Brain microvascular endothelial cell (primary cell): Measurements from ENCODE around the gene PSD4.
A peak's percentile ranks its signal among the peaks of the same experiment; 100 is the strongest.

ENCODE experiments used
- DNase-seq: peaks from one replicate; pipeline ENCODE4 v3.0.0-alpha.2; 2020
- H3K27ac ChIP-seq: fragments of 250-450 bp; sonication (Bioruptor Pico); 2 replicates; pipeline ENCODE4 v1.5.1; 2020; ENCODE audit warnings: mild to moderate bottlenecking, moderate library complexity
- H3K27me3 ChIP-seq: fragments of 250-450 bp; sonication (Bioruptor Pico); replicated peaks from 2 replicates; pipeline ENCODE4 v1.5.1; 2020; ENCODE audit warnings: mild to moderate bottlenecking
- H3K36me3 ChIP-seq: fragments of 250-450 bp; sonication (Bioruptor Pico); replicated peaks from 2 replicates; pipeline ENCODE4 v1.5.1; 2020; ENCODE audit warnings: mild to moderate bottlenecking
- H3K4me3 ChIP-seq: 2 replicates; pipeline ENCODE4 v1.5.1; 2011; ENCODE audit warnings: low read depth, mild to moderate bottlenecking, control low read depth, low read length, moderate library complexity
- in situ Hi-C: cut with HindIII; loops from 2 replicates; pipeline ENCODE4 v1.10.0; 2017; ENCODE audit warnings: low sequenced_read_pairs, low pct_ligation_motif_present
- TF ChIP-seq, protein P1 (sequence below): IDR thresholded peaks from 2 replicates; pipeline ENCODE4 v1.5.1; 2011; ENCODE audit warnings: low read depth, mild to moderate bottlenecking, moderate library complexity, low read length, control low read depth, inconsistent platforms; ENCODE audit errors: missing control alignments

Gene PSD4

DNA sequence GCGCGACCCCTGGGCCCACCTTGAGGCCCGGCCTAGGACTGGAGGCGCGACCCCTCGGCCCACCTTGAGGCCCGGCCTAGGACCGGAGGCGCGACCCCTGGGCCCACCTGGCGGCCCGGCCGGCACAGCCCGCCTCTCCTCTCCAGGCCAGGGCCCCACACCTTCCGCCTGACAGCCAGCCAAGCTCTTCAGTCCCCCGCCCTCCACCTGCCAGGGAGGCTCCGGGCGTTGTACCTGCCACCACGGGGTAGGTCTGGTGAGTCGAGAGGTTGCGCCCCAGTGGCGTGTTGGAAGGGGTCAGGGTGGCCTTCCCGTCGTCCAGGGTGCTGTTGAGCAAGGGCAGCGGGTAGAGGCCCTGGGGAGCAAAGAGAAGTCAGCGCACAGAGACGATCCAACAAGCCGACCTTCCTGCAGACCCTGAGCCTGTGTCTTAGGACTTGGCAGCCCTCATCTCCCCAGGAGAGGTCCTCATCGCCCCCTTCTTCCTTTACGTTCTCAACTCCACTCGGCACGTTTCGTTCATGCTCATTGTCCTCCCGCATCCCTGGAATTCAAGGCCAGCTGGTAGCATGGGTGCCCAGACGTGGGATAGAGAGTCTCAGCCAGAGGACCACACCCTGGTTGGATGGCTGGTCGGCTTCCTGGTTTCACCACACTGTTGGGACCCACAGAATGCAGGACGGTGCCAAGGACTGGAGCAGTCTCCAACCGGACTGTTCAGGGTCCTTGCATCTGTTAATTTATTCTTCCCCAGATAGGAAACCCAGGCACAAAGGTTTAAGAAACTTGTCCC, 62.8 kb downstream of the PSD4 start:
- H3K27ac ChIP-seq: no peak overlapping the region
- peak overlapping the region; percentile 36 for H3K4me3 ChIP-seq
- in situ Hi-C loops: no loop called here
- no peaks in the 10 kb centered on the region for H3K36me3 ChIP-seq
- TF ChIP-seq, protein P1, sequence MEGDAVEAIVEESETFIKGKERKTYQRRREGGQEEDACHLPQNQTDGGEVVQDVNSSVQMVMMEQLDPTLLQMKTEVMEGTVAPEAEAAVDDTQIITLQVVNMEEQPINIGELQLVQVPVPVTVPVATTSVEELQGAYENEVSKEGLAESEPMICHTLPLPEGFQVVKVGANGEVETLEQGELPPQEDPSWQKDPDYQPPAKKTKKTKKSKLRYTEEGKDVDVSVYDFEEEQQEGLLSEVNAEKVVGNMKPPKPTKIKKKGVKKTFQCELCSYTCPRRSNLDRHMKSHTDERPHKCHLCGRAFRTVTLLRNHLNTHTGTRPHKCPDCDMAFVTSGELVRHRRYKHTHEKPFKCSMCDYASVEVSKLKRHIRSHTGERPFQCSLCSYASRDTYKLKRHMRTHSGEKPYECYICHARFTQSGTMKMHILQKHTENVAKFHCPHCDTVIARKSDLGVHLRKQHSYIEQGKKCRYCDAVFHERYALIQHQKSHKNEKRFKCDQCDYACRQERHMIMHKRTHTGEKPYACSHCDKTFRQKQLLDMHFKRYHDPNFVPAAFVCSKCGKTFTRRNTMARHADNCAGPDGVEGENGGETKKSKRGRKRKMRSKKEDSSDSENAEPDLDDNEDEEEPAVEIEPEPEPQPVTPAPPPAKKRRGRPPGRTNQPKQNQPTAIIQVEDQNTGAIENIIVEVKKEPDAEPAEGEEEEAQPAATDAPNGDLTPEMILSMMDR: no peak
- no peak for DNase-seq
- no peaks in the 10 kb centered on the region for H3K27me3 ChIP-seq

DNA sequence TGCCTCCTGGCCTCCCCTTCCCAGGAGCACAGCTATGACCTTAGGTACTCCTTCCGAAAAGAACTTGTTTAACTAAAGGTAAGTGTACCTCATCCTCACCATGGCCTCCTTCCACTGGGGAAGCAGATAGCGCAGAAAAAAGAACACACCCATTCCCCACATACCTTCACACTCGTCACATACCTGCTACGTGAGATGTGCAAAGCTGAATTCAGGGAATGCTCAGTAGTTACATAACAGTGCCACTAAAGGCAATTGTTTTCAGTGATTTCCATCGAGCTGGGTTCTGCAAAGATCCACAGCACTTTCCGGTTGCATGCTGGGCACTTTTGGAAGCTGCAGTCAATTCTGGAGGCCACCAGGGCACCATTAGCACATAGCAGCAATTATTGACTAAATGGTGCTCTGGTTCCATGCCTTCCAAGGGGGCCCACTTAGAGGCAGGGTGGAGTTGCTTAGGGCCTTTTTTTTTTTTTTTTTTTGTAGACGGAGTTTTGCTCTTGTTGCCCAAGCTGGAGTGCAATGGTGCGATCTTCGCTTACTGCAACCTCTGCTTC, 63.9 kb downstream of the PSD4 start:
- H3K4me3 ChIP-seq: no peak overlapping the region
- TF ChIP-seq, protein P1: no peak
- H3K27me3 ChIP-seq: no peaks in the 10 kb centered on the region
- in situ Hi-C loops: no loop called here
- no peaks in the 10 kb centered on the region for H3K36me3 ChIP-seq
- H3K27ac ChIP-seq: no peak overlapping the region
- no peak for DNase-seq

DNA sequence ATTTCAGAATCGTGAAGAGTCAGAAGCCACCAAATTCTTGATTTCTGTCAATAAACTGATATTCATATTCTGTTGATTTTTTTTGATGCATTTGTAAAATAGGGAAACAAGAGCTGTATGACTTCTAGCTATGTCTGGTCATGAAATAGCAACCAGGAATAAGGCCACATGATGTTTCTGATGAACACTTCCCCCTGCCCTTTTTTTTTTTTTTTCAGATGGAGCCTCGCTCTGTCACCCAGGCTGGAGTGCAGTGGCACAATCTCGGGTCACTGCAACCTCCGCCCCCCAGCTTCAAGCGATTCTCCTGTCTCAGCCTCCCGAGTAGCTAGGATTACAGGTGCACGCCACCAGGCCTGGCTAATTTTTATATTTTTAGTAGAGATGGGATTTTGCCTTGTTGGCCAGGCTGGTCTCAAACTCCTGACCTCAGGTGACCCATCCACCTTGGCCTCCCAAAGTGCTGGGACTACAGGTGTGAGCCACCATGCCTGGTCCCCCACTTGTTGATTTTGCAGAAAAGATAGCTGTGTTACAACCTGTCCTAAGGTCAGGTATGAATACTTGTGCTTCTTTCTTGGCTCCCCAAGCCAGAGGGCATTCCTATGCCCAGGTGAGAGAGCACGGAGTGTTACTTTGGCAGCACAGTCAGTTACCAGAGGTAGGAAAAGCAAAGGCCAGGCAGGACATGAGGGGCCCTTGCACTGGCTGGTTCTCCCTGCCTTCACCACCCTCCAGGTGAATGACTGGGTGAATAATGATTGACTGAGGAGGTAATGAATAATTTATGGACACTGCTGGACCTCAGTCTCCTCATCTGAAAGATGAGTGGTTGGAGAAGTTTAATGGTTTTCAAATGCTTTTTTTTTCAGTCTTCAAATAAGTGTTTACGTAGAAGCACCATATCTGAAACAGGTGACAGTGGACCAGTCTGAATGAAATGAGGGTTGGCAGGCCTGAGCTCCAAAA, 65.4 kb downstream of the PSD4 start:
- Histone ChIP-seq H3K36me3 (no peaks in the 10 kb centered on the region), H3K27ac (peak overlapping the region; percentile 81), H3K27me3 (no peaks in the 10 kb centered on the region), H3K4me3 (no peak overlapping the region)
- in situ Hi-C loops: no loop called here
- no peak for DNase-seq
- TF ChIP-seq, protein P1: no peak

DNA sequence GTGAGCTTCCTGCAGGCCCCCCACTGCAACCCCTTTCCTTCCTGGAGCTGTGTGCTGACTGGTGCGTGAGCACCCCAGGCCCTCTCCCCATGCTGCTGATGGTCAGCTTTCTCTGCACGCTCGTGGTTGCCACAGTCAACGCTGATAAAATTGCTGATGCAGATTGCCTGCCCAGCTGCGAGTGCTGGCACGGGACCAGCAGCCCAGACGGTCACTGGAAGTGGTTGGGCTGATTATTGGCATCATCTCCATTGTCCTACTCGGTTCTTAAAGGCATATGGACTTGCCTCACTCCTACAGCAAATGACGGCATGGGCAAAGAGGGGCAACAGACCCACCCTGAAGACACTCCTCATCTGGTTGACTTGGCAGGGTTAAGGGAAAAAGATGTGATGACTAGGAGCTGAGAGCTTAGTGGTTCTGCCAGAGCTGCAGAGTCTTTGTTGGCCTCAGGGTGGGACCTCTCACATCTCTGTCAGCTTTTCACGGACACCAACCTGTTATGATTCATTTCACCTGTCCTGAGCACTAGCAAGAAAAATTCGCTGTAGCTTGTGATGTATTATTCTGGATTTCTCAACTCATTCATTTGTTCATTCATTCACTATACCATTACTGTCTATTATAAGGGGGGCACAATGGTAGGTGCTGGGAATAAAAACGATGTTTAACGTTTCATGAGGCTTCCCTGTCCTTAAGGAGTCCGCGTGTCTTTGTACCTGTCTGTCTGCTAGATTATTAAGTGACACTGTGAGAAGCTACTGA, 66.6 kb downstream of the PSD4 start:
- H3K27ac ChIP-seq: peak overlapping the region; percentile 81
- H3K4me3 ChIP-seq: no peak overlapping the region
- in situ Hi-C loops: no loop called here
- no peaks in the 10 kb centered on the region for H3K27me3 ChIP-seq
- TF ChIP-seq, protein P1: peak; percentile 6
- DNase-seq: peak; percentile 85
- no peaks in the 10 kb centered on the region for H3K36me3 ChIP-seq
